Measurements from ENCODE around the gene GLIPR1. TPM values are rescaled to one million over a fixed set of nuclear protein-coding genes. Genes with fewer than 3 reads are reported as not detected.

Gene GLIPR1
- total RNA-seq, 2 experiments from 2014 or later = 41.3 to 47.7 TPM

DNA sequence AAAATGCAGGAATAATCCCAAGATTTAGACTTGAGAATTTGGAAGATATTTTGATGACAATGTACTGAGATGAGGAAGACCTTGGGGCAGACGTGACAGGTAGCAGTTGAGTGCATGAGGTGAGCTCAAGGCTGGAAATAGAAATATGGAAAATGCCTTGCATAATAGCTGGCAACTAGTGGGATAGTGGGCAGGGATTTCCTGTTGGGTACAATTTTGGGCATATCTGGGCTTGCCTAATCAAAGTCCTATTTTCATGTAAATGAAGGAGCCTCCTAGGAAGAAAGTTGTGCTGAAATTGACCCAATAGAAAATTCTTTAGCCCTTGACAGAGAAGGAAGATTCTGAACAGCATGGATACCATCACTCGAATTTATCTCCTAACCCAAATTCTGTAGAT lies 6.4 kb upstream of the GLIPR1 start:
- TF ChIP-seq, protein P1, sequence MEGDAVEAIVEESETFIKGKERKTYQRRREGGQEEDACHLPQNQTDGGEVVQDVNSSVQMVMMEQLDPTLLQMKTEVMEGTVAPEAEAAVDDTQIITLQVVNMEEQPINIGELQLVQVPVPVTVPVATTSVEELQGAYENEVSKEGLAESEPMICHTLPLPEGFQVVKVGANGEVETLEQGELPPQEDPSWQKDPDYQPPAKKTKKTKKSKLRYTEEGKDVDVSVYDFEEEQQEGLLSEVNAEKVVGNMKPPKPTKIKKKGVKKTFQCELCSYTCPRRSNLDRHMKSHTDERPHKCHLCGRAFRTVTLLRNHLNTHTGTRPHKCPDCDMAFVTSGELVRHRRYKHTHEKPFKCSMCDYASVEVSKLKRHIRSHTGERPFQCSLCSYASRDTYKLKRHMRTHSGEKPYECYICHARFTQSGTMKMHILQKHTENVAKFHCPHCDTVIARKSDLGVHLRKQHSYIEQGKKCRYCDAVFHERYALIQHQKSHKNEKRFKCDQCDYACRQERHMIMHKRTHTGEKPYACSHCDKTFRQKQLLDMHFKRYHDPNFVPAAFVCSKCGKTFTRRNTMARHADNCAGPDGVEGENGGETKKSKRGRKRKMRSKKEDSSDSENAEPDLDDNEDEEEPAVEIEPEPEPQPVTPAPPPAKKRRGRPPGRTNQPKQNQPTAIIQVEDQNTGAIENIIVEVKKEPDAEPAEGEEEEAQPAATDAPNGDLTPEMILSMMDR (IDR thresholded peaks at IDR 0.05) = no peak
- Mint-ChIP-seq H3K36me3 (ENCODE audit: low read depth) (no peaks in the 10 kb centered on the region), H3K4me1 (ENCODE audit: low read depth) (peaks cover 22% of the 10 kb centered on the region), H3K27ac (no peak overlapping the region), H3K27me3 (no peaks in the 10 kb centered on the region), H3K9me3 (no peaks in the 10 kb centered on the region), H3K4me3 (no peak overlapping the region)
- Histone ChIP-seq H3K27me3 (ENCODE audit: control insufficient read depth in 1 of 2, insufficient read depth in 2 of 2, low read length in 2 of 2) (no peaks in the 10 kb centered on the region), H3K4me1 (ENCODE audit: insufficient read depth, low read length) (peaks cover 11% of the 10 kb centered on the region), H3K36me3 (ENCODE audit: insufficient read depth, low read length) (no peaks in the 10 kb centered on the region), H3K4me3 (ENCODE audit: low read length) (no peak overlapping the region), H3K27ac (ENCODE audit: low read depth in 1 of 2, low read length in 2 of 2) (no peak overlapping the region), H3K9me3 (ENCODE audit: control insufficient read depth in 1 of 2, insufficient read depth in 1 of 2, low read length in 2 of 2) (no peaks in the 10 kb centered on the region)
- DNase-seq (no peak), ATAC-seq (ENCODE audit: poor library complexity) (no peak)
- intact Hi-C loops (cut with DNase I, micrococcal nuclease) = no loop called here
- ChIA-PET CTCF (interaction anchor here (3.5 kb wide), 1 partner anchor 83 kb away, joined by 10 read pairs; the partner anchor contains the start of gene GLIPR1L2), POLR2A (no interaction called here)

DNA sequence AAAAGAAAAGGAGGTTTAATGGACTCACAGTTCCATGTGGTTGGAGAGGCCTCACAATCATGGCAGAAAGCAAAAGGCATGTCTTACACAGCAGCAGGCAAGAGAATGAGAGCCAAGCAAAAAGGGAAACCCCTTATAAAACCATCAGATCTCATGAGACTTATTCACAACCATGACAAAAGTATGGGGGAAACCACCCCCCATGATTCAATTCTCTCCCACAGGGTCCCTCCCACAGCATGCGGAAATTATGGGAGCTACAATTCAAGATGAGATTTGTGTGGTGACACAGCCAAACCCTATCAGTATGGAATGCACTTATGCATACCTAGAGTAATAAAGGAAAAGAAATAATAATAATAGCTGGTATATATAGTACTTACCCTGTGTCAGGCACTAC lies 4.5 kb upstream of the GLIPR1 start:
- no peaks in the 10 kb centered on the region for H3K9me3 ChIP-seq (ENCODE audit: control insufficient read depth in 1 of 2, insufficient read depth in 1 of 2, low read length in 2 of 2)
- intact Hi-C loops (cut with DNase I, micrococcal nuclease) = no loop called here
- POLR2A ChIA-PET = no interaction called here
- DNase-seq = peak in 2 of 14 experiments; percentile 19 to 33
- no peaks in the 10 kb centered on the region for H3K27me3 Mint-ChIP-seq
- peaks cover 11% of the 10 kb centered on the region for H3K36me3 Mint-ChIP-seq (ENCODE audit: low read depth)
- H3K9me3 Mint-ChIP-seq = no peaks in the 10 kb centered on the region
- H3K36me3 ChIP-seq (ENCODE audit: insufficient read depth, low read length) = no peaks in the 10 kb centered on the region
- no peak overlapping the region for H3K4me3 ChIP-seq (ENCODE audit: low read length)
- H3K27me3 ChIP-seq (ENCODE audit: control insufficient read depth in 1 of 2, insufficient read depth in 2 of 2, low read length in 2 of 2) = no peaks in the 10 kb centered on the region
- no peak overlapping the region for H3K27ac ChIP-seq (ENCODE audit: low read depth in 1 of 2, low read length in 2 of 2)
- ATAC-seq (ENCODE audit: poor library complexity) = no peak
- H3K27ac Mint-ChIP-seq = peak overlapping the region; percentile 12
- H3K4me3 Mint-ChIP-seq = no peak overlapping the region
- CTCF ChIA-PET = interaction anchor here (0.7 to 3.5 kb wide), 4 partner anchors 9 to 85 kb away, joined by 4 to 10 read pairs (median 4); partner anchors contain the start of gene GLIPR1L2
- peaks cover 20% of the 10 kb centered on the region for H3K4me1 ChIP-seq (ENCODE audit: insufficient read depth, low read length)
- peaks cover 41% of the 10 kb centered on the region for H3K4me1 Mint-ChIP-seq (ENCODE audit: low read depth)
- TF ChIP-seq, protein P1 (IDR thresholded peaks at IDR 0.05) = no peak

DNA sequence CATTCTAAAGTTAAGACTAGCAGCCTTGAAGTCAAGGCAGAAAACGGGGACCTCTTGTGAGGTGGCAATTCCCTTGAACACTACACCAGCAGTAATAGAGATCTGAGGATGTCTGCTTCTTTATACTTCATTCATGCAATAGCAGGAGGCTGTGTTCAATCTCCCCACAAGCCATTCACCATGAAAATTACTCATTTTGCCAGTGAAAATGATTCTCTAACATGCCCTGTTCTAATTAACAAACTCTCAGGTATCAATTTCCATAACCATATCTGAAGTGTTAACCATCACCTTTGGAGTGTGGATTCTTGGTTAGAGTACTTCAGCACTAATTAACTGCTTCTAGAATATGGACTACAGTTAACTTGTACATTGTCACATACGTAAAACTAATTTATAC lies 3.4 kb upstream of the GLIPR1 start:
- POLR2A ChIA-PET = interaction anchor here (2.1 kb wide), 1 partner anchor 34 kb away, joined by 12 read pairs; the partner anchor contains the start of gene KRR1
- peaks cover 52% of the 10 kb centered on the region for H3K4me1 Mint-ChIP-seq (ENCODE audit: low read depth)
- CTCF ChIA-PET = interaction anchor here (1.2 to 1.4 kb wide), 2 partner anchors 8 to 554 kb away, joined by 3 to 4 read pairs; partner anchors contain the start of gene PHLDA1
- ATAC-seq (ENCODE audit: poor library complexity) = no peak
- Histone ChIP-seq H3K27me3 (ENCODE audit: control insufficient read depth in 1 of 2, insufficient read depth in 2 of 2, low read length in 2 of 2) (no peaks in the 10 kb centered on the region), H3K9me3 (ENCODE audit: control insufficient read depth in 1 of 2, insufficient read depth in 1 of 2, low read length in 2 of 2) (no peaks in the 10 kb centered on the region), H3K36me3 (ENCODE audit: insufficient read depth, low read length) (no peaks in the 10 kb centered on the region), H3K4me3 (ENCODE audit: low read length) (no peak overlapping the region), H3K27ac (ENCODE audit: low read depth in 1 of 2, low read length in 2 of 2) (no peak overlapping the region), H3K4me1 (ENCODE audit: insufficient read depth, low read length) (peaks cover 24% of the 10 kb centered on the region)
- peaks cover 20% of the 10 kb centered on the region for H3K36me3 Mint-ChIP-seq (ENCODE audit: low read depth)
- H3K27me3 Mint-ChIP-seq = no peaks in the 10 kb centered on the region
- TF ChIP-seq, protein P1 (IDR thresholded peaks at IDR 0.05) = no peak
- no peaks in the 10 kb centered on the region for H3K9me3 Mint-ChIP-seq
- H3K27ac Mint-ChIP-seq = peak overlapping the region; percentile 40
- no peak overlapping the region for H3K4me3 Mint-ChIP-seq
- no peak for DNase-seq
- intact Hi-C loops (cut with DNase I, micrococcal nuclease) = no loop called here

Data from CD4-positive, alpha-beta T cell (primary cell).